Measurements from ENCODE around the gene DMD. TPM values are rescaled to one million over a fixed set of nuclear protein-coding genes. Genes with fewer than 3 reads are reported as not detected.
"Not testable (repeated sequence)": the region's sequence is repeated elsewhere in the genome, so short reads cannot be mapped to it uniquely, and the experiment has no call there.

Gene DMD
- total and polyA plus RNA-seq, 8 donors = 6.8 to 117 (median 44.2) TPM

DNA sequence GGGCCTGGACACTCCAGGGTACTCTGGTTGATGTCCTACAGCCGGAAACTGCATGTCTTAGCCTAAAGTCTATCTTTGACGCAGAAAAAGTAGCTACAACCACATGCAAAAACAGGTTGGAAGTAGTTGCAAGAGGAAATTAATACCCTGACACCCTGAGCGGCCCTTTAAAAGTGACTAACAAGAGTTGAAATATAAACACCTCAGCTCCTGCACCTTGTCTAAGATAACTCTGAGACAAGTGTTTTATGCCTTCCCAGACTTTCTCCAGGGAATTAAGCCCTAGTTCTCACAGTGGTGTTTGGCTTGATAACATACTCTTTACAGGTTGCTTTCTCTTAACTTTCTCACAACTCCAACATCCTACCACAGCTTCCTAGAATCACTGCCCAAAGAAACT is 943.1 kb downstream of the DMD start:
- WGBS, 5 donors = 39 to 53% (median 50%) methylated on average over 2 to 3 of the region's 3 CpGs
- Histone ChIP-seq H3K9me3 (peaks cover 0 to 25% (median 12%) of the 10 kb centered on the region in 4 donors), H3K4me1 (peaks cover 0 to 6% (median 0%) of the 10 kb centered on the region in 4 donors), H3K4me3 (no peak overlapping the region), H3K27me3 (no peaks in the 10 kb centered on the region), H3K36me3 (no peaks in the 10 kb centered on the region), H3K27ac (no peak overlapping the region)
- TF ChIP-seq POLR2AphosphoS5 (IDR thresholded peaks at IDR 0.05) (no peak), CTCF (IDR thresholded peaks at IDR 0.05) (no peak), EP300 (IDR thresholded peaks at IDR 0.05) (no peak), POLR2A (IDR thresholded peaks at IDR 0.05) (no peak)
- intact Hi-C loops (cut with DNase I; ENCODE audit: low total_unique reads) = no loop called here
- DNase-seq = no peak

DNA sequence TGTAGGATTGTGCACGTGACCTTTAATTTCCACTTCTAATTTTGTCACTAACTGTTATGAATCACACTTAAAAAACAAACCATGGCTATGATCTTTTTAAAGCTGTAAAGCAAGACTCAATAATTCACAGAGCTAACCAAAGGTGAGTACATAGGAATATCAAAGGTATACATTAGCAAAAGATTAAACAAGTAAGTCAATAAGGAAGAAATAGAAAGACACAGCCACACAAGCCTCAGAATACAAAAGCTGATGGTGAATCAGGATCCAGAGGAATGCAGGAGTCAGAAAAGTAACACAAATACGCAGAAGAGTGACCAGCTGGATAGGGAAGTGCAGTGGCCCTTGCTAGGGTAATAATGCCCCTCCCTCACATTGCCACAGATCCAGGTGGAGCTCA is 943.6 kb downstream of the DMD start:
- peak in 1 of 2 donors; percentile 22 for DNase-seq
- Histone ChIP-seq H3K27me3 (no peaks in the 10 kb centered on the region), H3K27ac (no peak overlapping the region), H3K4me1 (peaks cover 0 to 6% (median 0%) of the 10 kb centered on the region in 4 donors), H3K9me3 (peaks cover 0 to 25% (median 12%) of the 10 kb centered on the region in 4 donors), H3K36me3 (no peaks in the 10 kb centered on the region), H3K4me3 (no peak overlapping the region)
- 19 to 45% (median 39%) methylated on average over 2 of the region's 2 CpGs for WGBS, 5 donors
- intact Hi-C loops (cut with DNase I; ENCODE audit: low total_unique reads) = no loop called here
- TF ChIP-seq CTCF (IDR thresholded peaks at IDR 0.05) = no peak
- no peak for TF ChIP-seq POLR2A (IDR thresholded peaks at IDR 0.05)
- no peak for TF ChIP-seq POLR2AphosphoS5 (IDR thresholded peaks at IDR 0.05)
- TF ChIP-seq EP300 (IDR thresholded peaks at IDR 0.05) = no peak

DNA sequence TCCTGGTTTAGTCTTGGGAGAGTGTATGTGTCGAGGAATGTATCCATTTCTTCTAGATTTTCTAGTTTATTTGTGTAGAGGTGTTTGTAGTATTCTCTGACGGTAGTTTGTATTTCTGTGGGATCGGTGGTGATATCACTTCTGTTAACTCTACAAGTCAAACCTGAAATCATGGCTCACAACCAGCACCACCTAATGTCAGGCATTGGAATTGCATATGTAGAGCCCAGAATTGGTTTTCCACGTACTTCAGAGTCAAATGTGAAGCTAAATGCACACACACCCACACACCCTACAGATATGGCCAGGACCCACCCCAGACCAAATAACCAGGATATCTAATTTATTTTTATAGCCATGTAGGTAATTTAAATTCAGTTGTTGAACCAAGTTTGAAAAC is 964.7 kb downstream of the DMD start:
- H3K4me1 ChIP-seq; H3K27ac ChIP-seq; intact Hi-C loops (cut with DNase I; ENCODE audit: low total_unique reads); H3K4me3 ChIP-seq; H3K36me3 ChIP-seq; H3K9me3 ChIP-seq; H3K27me3 ChIP-seq: not testable (repeated sequence)
- 13 to 34% (median 20%) methylated on average over 3 to 4 of the region's 4 CpGs for WGBS, 5 donors
- peak; percentile 25 to 38 for DNase-seq
- peak in 3 of 7 experiments; percentile 29 to 42 (median 34) for TF ChIP-seq CTCF (IDR thresholded peaks at IDR 0.05)

GRCh38 chrX:32195611-32196010 is 1015.7 kb downstream of the DMD start:
- TF ChIP-seq POLR2A (IDR thresholded peaks at IDR 0.05) (no peak), POLR2AphosphoS5 (IDR thresholded peaks at IDR 0.05) (no peak), EP300 (IDR thresholded peaks at IDR 0.05) (no peak), CTCF (IDR thresholded peaks at IDR 0.05) (no peak)
- Histone ChIP-seq H3K4me3 (no peak overlapping the region), H3K27ac (no peak overlapping the region), H3K4me1 (no peaks in the 10 kb centered on the region), H3K27me3 (no peaks in the 10 kb centered on the region), H3K9me3 (no peaks in the 10 kb centered on the region), H3K36me3 (no peaks in the 10 kb centered on the region)
- intact Hi-C loops (cut with DNase I; ENCODE audit: low total_unique reads) = no loop called here
- WGBS, 5 donors = 47 to 83% (median 75%) methylated on average over 2 of the region's 2 CpGs
- DNase-seq = no peak
